ENCODE data around the gene CMPK1.
"Not testable (repeated sequence)": the region's sequence is repeated elsewhere in the genome, so short reads cannot be mapped to it uniquely, and the experiment has no call there.

CMPK1 gene

GRCh38 chr1:47333578-47333921 lies at the start of gene CMPK1:
CMPK1 (plus strand) TSS chr1:47333790; CDS start chr1:47333946, 156 bp downstream.
- peak in 52 of 56 donors; percentile 27 to 86 (median 73) for DNase-seq

- DNase-seq: not testable (repeated sequence)
Measured at GRCh38 chr1:47288116-47288515, 45.5 kb upstream of the CMPK1 start.

- not testable (repeated sequence) for DNase-seq
Measured at GRCh38 chr1:47294863-47295262, 38.7 kb upstream of the CMPK1 start.

GRCh38 chr1:47295579-47295978 lies 38.0 kb upstream of the CMPK1 start:
- DNase-seq: no peak

- no peak for DNase-seq
Measured at GRCh38 chr1:47298025-47298699, 35.4 kb upstream of the CMPK1 start.

- DNase-seq: no peak
Measured at GRCh38 chr1:47302472-47302871, 31.1 kb upstream of the CMPK1 start.

- DNase-seq: no peak
Measured at GRCh38 chr1:47309427-47309826, 24.2 kb upstream of the CMPK1 start.

- peak; percentile 89 to 99 (median 96) for DNase-seq
Measured at GRCh38 chr1:47313915-47314664, 19.5 kb upstream of the CMPK1 start, which contains the start of gene STIL. STIL (minus strand) TSS chr1:47314147; CDS start chr1:47310319, 3,828 bp downstream.

GRCh38 chr1:47317841-47318240 lies 15.7 kb upstream of the CMPK1 start:
- DNase-seq: no peak

GRCh38 chr1:47319968-47320367 lies 13.6 kb upstream of the CMPK1 start:
- DNase-seq: not testable (repeated sequence)

- no peak for DNase-seq
Measured at GRCh38 chr1:47323599-47324031, 10.0 kb upstream of the CMPK1 start.

- no peak for DNase-seq
Measured at GRCh38 chr1:47324682-47325081, 8.9 kb upstream of the CMPK1 start.

GRCh38 chr1:47325528-47325927 lies 8.1 kb upstream of the CMPK1 start:
- DNase-seq: no peak

GRCh38 chr1:47326271-47326670 lies 7.3 kb upstream of the CMPK1 start:
- DNase-seq: no peak

- no peak for DNase-seq
Measured at GRCh38 chr1:47328992-47329391, 4.6 kb upstream of the CMPK1 start.

GRCh38 chr1:47330212-47330611 lies 3.4 kb upstream of the CMPK1 start:
- no peak for DNase-seq

- DNase-seq: no peak
Measured at GRCh38 chr1:47331875-47332274, 1.7 kb upstream of the CMPK1 start.

GRCh38 chr1:47332779-47333577 lies 612 bp upstream of the CMPK1 start:
- DNase-seq: peak in 2 of 56 donors; percentile 8 to 11

GRCh38 chr1:47333922-47334764 lies 553 bp downstream of the CMPK1 start:
- DNase-seq: peak in 55 of 56 donors; percentile 12 to 86 (median 74)

- DNase-seq: no peak
Measured at GRCh38 chr1:47334765-47335435, 1.3 kb downstream of the CMPK1 start.
